ENCODE measurements around the gene KRTAP5-6. TPM values are rescaled to one million over a fixed set of nuclear protein-coding genes. Genes with fewer than 3 reads are reported as not detected.

KRTAP5-6 gene
- total RNA-seq, 2 donors from 2014 or later: not detected

GRCh38 chr11:1737080-1737757 is 40.2 kb downstream of the KRTAP5-6 start:
- 72 to 74% methylated on average over 6 of the region's 6 CpGs for WGBS, 2 donors
- TF ChIP-seq POLR2A (IDR thresholded peaks at IDR 0.05) (no peak), CTCF (IDR thresholded peaks at IDR 0.05) (no peak)
- no peaks in the 10 kb centered on the region for H3K36me3 ChIP-seq (replicated peaks in 1 of 2; ENCODE audit: insufficient read depth in 1 of 2, low read depth in 2 of 2)
- intact Hi-C loops (cut with DNase I): no loop called here
- H3K9me3 ChIP-seq: peaks cover 0 to 9% (median 0%) of the 10 kb centered on the region in 3 donors
- DNase-seq (no peak), ATAC-seq (no peak)
- H3K4me3 ChIP-seq: no peak overlapping the region
- H3K27ac ChIP-seq: no peak overlapping the region
- H3K27me3 ChIP-seq: no peaks in the 10 kb centered on the region
- H3K4me1 ChIP-seq: no peaks in the 10 kb centered on the region

- no peak overlapping the region for H3K4me3 ChIP-seq
- intact Hi-C loops (cut with DNase I): no loop called here
- H3K9me3 ChIP-seq: peaks cover 0 to 9% (median 0%) of the 10 kb centered on the region in 3 donors
- ATAC-seq (no peak), DNase-seq (peak in 1 of 4 donors; percentile 5)
- TF ChIP-seq POLR2A (IDR thresholded peaks at IDR 0.05): no peak
- no peak for TF ChIP-seq CTCF (IDR thresholded peaks at IDR 0.05)
- no peaks in the 10 kb centered on the region for H3K36me3 ChIP-seq (replicated peaks in 1 of 2; ENCODE audit: insufficient read depth in 1 of 2, low read depth in 2 of 2)
- no peak overlapping the region for H3K27ac ChIP-seq
- WGBS, 2 donors: 72 to 81% methylated on average over 10 of the region's 10 CpGs
- no peaks in the 10 kb centered on the region for H3K27me3 ChIP-seq
- H3K4me1 ChIP-seq: no peaks in the 10 kb centered on the region
These were observed 41.4 kb downstream of the KRTAP5-6 start for GRCh38 chr11:1738380-1738779.

GRCh38 chr11:1739576-1739975 is 42.6 kb downstream of the KRTAP5-6 start:
- Histone ChIP-seq H3K4me1 (peaks cover 2% of the 10 kb centered on the region), H3K27me3 (no peaks in the 10 kb centered on the region), H3K36me3 (replicated peaks in 1 of 2; ENCODE audit: insufficient read depth in 1 of 2, low read depth in 2 of 2) (no peaks in the 10 kb centered on the region), H3K4me3 (no peak overlapping the region), H3K9me3 (peaks cover 0 to 9% (median 0%) of the 10 kb centered on the region in 3 donors), H3K27ac (no peak overlapping the region)
- WGBS, 2 donors: 55 to 57% methylated on average over 8 of the region's 8 CpGs
- intact Hi-C loops (cut with DNase I): no loop called here
- TF ChIP-seq POLR2A (IDR thresholded peaks at IDR 0.05): no peak
- TF ChIP-seq CTCF (IDR thresholded peaks at IDR 0.05): no peak
- DNase-seq (peak in 1 of 4 donors; percentile 8), ATAC-seq (no peak)

GRCh38 chr11:1740786-1741530 is 44.0 kb downstream of the KRTAP5-6 start:
- no peaks in the 10 kb centered on the region for H3K36me3 ChIP-seq (replicated peaks in 1 of 2; ENCODE audit: insufficient read depth in 1 of 2, low read depth in 2 of 2)
- peaks cover 12% of the 10 kb centered on the region for H3K4me1 ChIP-seq
- ATAC-seq (no peak), DNase-seq (peak in 1 of 4 donors; percentile 9)
- intact Hi-C loops (cut with DNase I): no loop called here
- no peaks in the 10 kb centered on the region for H3K27me3 ChIP-seq
- no peak overlapping the region for H3K27ac ChIP-seq
- WGBS, 2 donors: 74 to 78% methylated on average over 8 of the region's 8 CpGs
- no peak for TF ChIP-seq POLR2A (IDR thresholded peaks at IDR 0.05)
- TF ChIP-seq CTCF (IDR thresholded peaks at IDR 0.05): no peak
- H3K4me3 ChIP-seq: no peak overlapping the region
- H3K9me3 ChIP-seq: peaks cover 0 to 9% (median 0%) of the 10 kb centered on the region in 3 donors

Measured in body of pancreas (tissue), 4 donors.